ENCODE results near the gene TAGAP.

Gene TAGAP

GRCh38 chr6:159071843-159072769 is 27.3 kb upstream of the TAGAP start:
- no peak for DNase-seq

GRCh38 chr6:159068904-159069578 is 24.2 kb upstream of the TAGAP start:
- DNase-seq, result peak in 2 of 56 donors; percentile 4

- no peak for DNase-seq
Observed at GRCh38 chr6:159067334-159067733, 22.5 kb upstream of the TAGAP start.

GRCh38 chr6:159066483-159066882 is 21.7 kb upstream of the TAGAP start:
- no peak for DNase-seq

GRCh38 chr6:159065759-159066329 is 21.1 kb upstream of the TAGAP start:
- DNase-seq, result no peak

GRCh38 chr6:159065091-159065490 is 20.3 kb upstream of the TAGAP start:
- DNase-seq, result no peak

- DNase-seq, result no peak
Observed at GRCh38 chr6:159064477-159064876, 19.7 kb upstream of the TAGAP start.

- DNase-seq, result no peak
Observed at GRCh38 chr6:159063549-159063948, 18.8 kb upstream of the TAGAP start.

GRCh38 chr6:159062976-159063375 is 18.2 kb upstream of the TAGAP start:
- no peak for DNase-seq

GRCh38 chr6:159062564-159062945 is 17.8 kb upstream of the TAGAP start:
- no peak for DNase-seq

- no peak for DNase-seq
Observed at GRCh38 chr6:159061805-159062563, 17.2 kb upstream of the TAGAP start.

GRCh38 chr6:159061146-159061545 is 16.4 kb upstream of the TAGAP start:
- no peak for DNase-seq

- no peak for DNase-seq
Observed at GRCh38 chr6:159059885-159060506, 15.2 kb upstream of the TAGAP start.

GRCh38 chr6:159059141-159059540 is 14.3 kb upstream of the TAGAP start:
- no peak for DNase-seq

- no peak for DNase-seq
Observed at GRCh38 chr6:159056899-159057298, 12.1 kb upstream of the TAGAP start.

GRCh38 chr6:159056432-159056831 is 11.6 kb upstream of the TAGAP start:
- DNase-seq, result no peak

- no peak for DNase-seq
Observed at GRCh38 chr6:159056003-159056402, 11.2 kb upstream of the TAGAP start.

GRCh38 chr6:159053781-159054398 is 9.1 kb upstream of the TAGAP start:
- no peak for DNase-seq

- DNase-seq, result no peak
Observed at GRCh38 chr6:159052720-159053119, 7.9 kb upstream of the TAGAP start.

GRCh38 chr6:159047891-159048685 is 3.3 kb upstream of the TAGAP start:
- no peak for DNase-seq

Data from amygdala (tissue), 56 donors.